ENCODE results near the gene AUTS2. TPM values are rescaled to one million over a fixed set of nuclear protein-coding genes. Genes with fewer than 3 reads are reported as not detected.

AUTS2 gene
- polyA plus RNA-seq, 1 donor from 2014 or later = 97.3 TPM

DNA sequence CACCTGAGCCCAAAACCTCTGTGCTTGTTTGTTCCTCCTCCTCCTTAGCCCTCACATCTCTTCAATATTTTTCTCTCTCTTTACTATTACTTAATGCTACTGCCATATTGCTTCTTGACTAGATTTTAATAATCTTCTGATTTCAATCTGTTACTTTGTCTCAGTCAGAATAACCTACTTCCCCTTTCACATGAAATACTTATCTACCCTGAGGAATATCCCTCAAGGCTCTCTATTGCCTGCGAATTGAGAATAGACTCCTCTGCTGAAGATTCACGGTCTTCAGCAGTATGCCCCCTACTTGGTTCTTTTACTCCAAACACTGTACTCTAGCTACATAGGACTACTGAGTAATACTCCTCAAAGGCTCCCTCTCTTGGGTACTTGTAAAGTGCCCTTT, 430.3 kb downstream of the AUTS2 start:
- Histone ChIP-seq H3K9me3 (ENCODE audit: low read length) (no peaks in the 10 kb centered on the region), H3K27me3 (ENCODE audit: insufficient read depth, low read depth, low read length) (no peaks in the 10 kb centered on the region), H3K4me2 (ENCODE audit: low read length) (no peak overlapping the region), H3K27ac (ENCODE audit: low read length) (no peak overlapping the region), H4K20me1 (ENCODE audit: insufficient read depth) (no peaks in the 10 kb centered on the region), H3K9me2 (ENCODE audit: insufficient read depth, low read length) (no peaks in the 10 kb centered on the region), H3K79me2 (replicated peaks; ENCODE audit: insufficient read depth, low read length) (peaks cover 27% of the 10 kb centered on the region), H3F3A (ENCODE audit: insufficient read depth, low read length, poor library complexity, severe bottlenecking) (no peaks in the 10 kb centered on the region), H2AFZ (ENCODE audit: low read depth, low read length) (no peak overlapping the region), H3K4me3 (ENCODE audit: low read length) (no peak overlapping the region), H3K9ac (ENCODE audit: low read length) (no peak overlapping the region), H3K36me3 (ENCODE audit: insufficient read depth, low read length) (no peaks in the 10 kb centered on the region)
- TF ChIP-seq EZH2 (IDR thresholded peaks at IDR 0.05; ENCODE audit: borderline replicate concordance, insufficient read depth, low read length, poor library complexity, severe bottlenecking) (no peak), EP300 (conservative IDR thresholded peaks at IDR 0.05; ENCODE audit: poor library complexity, severe bottlenecking) (no peak), SMC3 (conservative IDR thresholded peaks at IDR 0.05; ENCODE audit: poor library complexity) (no peak), TAF1 (IDR thresholded peaks at IDR 0.05; ENCODE audit: low read depth) (no peak), MXI1 (conservative IDR thresholded peaks at IDR 0.05; ENCODE audit: poor library complexity, severe bottlenecking) (no peak), POLR2AphosphoS5 (IDR thresholded peaks at IDR 0.05) (no peak), RAD21 (conservative IDR thresholded peaks at IDR 0.05) (no peak)
- TF ChIP-seq, protein P1, sequence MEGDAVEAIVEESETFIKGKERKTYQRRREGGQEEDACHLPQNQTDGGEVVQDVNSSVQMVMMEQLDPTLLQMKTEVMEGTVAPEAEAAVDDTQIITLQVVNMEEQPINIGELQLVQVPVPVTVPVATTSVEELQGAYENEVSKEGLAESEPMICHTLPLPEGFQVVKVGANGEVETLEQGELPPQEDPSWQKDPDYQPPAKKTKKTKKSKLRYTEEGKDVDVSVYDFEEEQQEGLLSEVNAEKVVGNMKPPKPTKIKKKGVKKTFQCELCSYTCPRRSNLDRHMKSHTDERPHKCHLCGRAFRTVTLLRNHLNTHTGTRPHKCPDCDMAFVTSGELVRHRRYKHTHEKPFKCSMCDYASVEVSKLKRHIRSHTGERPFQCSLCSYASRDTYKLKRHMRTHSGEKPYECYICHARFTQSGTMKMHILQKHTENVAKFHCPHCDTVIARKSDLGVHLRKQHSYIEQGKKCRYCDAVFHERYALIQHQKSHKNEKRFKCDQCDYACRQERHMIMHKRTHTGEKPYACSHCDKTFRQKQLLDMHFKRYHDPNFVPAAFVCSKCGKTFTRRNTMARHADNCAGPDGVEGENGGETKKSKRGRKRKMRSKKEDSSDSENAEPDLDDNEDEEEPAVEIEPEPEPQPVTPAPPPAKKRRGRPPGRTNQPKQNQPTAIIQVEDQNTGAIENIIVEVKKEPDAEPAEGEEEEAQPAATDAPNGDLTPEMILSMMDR (IDR thresholded peaks at IDR 0.05; ENCODE audit: poor library complexity, severe bottlenecking) = no peak
- TF ChIP-seq, protein P2, sequence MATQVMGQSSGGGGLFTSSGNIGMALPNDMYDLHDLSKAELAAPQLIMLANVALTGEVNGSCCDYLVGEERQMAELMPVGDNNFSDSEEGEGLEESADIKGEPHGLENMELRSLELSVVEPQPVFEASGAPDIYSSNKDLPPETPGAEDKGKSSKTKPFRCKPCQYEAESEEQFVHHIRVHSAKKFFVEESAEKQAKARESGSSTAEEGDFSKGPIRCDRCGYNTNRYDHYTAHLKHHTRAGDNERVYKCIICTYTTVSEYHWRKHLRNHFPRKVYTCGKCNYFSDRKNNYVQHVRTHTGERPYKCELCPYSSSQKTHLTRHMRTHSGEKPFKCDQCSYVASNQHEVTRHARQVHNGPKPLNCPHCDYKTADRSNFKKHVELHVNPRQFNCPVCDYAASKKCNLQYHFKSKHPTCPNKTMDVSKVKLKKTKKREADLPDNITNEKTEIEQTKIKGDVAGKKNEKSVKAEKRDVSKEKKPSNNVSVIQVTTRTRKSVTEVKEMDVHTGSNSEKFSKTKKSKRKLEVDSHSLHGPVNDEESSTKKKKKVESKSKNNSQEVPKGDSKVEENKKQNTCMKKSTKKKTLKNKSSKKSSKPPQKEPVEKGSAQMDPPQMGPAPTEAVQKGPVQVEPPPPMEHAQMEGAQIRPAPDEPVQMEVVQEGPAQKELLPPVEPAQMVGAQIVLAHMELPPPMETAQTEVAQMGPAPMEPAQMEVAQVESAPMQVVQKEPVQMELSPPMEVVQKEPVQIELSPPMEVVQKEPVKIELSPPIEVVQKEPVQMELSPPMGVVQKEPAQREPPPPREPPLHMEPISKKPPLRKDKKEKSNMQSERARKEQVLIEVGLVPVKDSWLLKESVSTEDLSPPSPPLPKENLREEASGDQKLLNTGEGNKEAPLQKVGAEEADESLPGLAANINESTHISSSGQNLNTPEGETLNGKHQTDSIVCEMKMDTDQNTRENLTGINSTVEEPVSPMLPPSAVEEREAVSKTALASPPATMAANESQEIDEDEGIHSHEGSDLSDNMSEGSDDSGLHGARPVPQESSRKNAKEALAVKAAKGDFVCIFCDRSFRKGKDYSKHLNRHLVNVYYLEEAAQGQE (IDR thresholded peaks at IDR 0.05; ENCODE audit: borderline replicate concordance) = no peak

DNA sequence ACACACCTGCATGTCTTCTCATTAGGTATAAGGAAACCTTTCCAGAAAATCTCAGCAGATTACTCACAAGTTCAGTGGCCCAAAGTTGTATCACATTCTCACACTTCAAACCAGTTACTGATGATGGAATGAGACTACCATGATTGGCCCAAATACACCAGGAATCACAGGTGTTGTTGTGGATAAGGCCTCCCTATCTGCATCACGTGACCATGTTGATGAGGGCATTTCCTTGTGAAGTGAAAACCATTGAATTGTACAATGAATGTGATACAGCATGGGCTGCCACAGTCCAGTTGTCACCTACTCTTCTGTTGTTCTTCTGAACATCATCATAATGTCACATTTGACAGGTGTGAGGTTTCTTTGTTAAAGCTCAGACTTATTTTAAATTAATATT, 431.7 kb downstream of the AUTS2 start:
- no peaks in the 10 kb centered on the region for H3K9me2 ChIP-seq (ENCODE audit: insufficient read depth, low read length)
- H3K9me3 ChIP-seq (ENCODE audit: low read length) = no peaks in the 10 kb centered on the region
- no peak overlapping the region for H2AFZ ChIP-seq (ENCODE audit: low read depth, low read length)
- no peak overlapping the region for H3K4me3 ChIP-seq (ENCODE audit: low read length)
- H3K4me2 ChIP-seq (ENCODE audit: low read length) = no peak overlapping the region
- H3K27ac ChIP-seq (ENCODE audit: low read length) = no peak overlapping the region
- H3K27me3 ChIP-seq (ENCODE audit: insufficient read depth, low read depth, low read length) = no peaks in the 10 kb centered on the region
- peaks cover 30% of the 10 kb centered on the region for H3K79me2 ChIP-seq (replicated peaks; ENCODE audit: insufficient read depth, low read length)
- no peaks in the 10 kb centered on the region for H4K20me1 ChIP-seq (ENCODE audit: insufficient read depth)
- no peak overlapping the region for H3K9ac ChIP-seq (ENCODE audit: low read length)
- no peak for TF ChIP-seq RAD21 (conservative IDR thresholded peaks at IDR 0.05)
- no peak for TF ChIP-seq TAF1 (IDR thresholded peaks at IDR 0.05; ENCODE audit: low read depth)
- TF ChIP-seq, protein P1 (IDR thresholded peaks at IDR 0.05; ENCODE audit: poor library complexity, severe bottlenecking) = no peak
- TF ChIP-seq POLR2AphosphoS5 (IDR thresholded peaks at IDR 0.05) = no peak
- TF ChIP-seq EP300 (conservative IDR thresholded peaks at IDR 0.05; ENCODE audit: poor library complexity, severe bottlenecking) = no peak
- TF ChIP-seq, protein P2 (IDR thresholded peaks at IDR 0.05; ENCODE audit: borderline replicate concordance) = no peak
- TF ChIP-seq SMC3 (conservative IDR thresholded peaks at IDR 0.05; ENCODE audit: poor library complexity) = no peak
- TF ChIP-seq MXI1 (conservative IDR thresholded peaks at IDR 0.05; ENCODE audit: poor library complexity, severe bottlenecking) = no peak
- no peak for TF ChIP-seq EZH2 (IDR thresholded peaks at IDR 0.05; ENCODE audit: borderline replicate concordance, insufficient read depth, low read length, poor library complexity, severe bottlenecking)
- H3K36me3 ChIP-seq (ENCODE audit: insufficient read depth, low read length) = no peaks in the 10 kb centered on the region
- no peaks in the 10 kb centered on the region for H3F3A ChIP-seq (ENCODE audit: insufficient read depth, low read length, poor library complexity, severe bottlenecking)
